ENCODE results near the gene DCP2. TPM values are rescaled to one million over a fixed set of nuclear protein-coding genes. Genes with fewer than 3 reads are reported as not detected.

DCP2 gene
- total RNA-seq, 1 experiment from 2014 or later: 35.7 TPM

GRCh38 chr5:113068559-113068958 is 92.0 kb downstream of the DCP2 start:
- DNase-seq (ENCODE audit: low spot score): no peak

Other genes starting within 250 kb of the DCP2 start
- 36.7 and 49.4 TPM in 2 replicates for gene APC, start 238.9 kb upstream of the DCP2 start, total RNA-seq (2014; rRNA removed; shearing (Covaris generic))
- 167 and 224 TPM in 2 replicates for gene SRP19, start 115.5 kb upstream of the DCP2 start, total RNA-seq (2014; rRNA removed; shearing (Covaris generic))
- 31.6 and 36.0 TPM in 2 replicates for gene REEP5, start 54.6 kb upstream of the DCP2 start, total RNA-seq (2014; rRNA removed; shearing (Covaris generic))

Measured in A172 (cell line).